ENCODE results near the gene DCUN1D2. TPM values are rescaled to one million over a fixed set of nuclear protein-coding genes. Genes with fewer than 3 reads are reported as not detected.

DCUN1D2 gene
- total and polyA plus RNA-seq, 9 donors: 9.7 to 31.4 (median 16.4) TPM

GRCh38 chr13:113468472-113469201 lies 21.9 kb downstream of the DCUN1D2 start:
- no peaks in the 10 kb centered on the region for H3K27me3 ChIP-seq
- H3K9me3 ChIP-seq: no peaks in the 10 kb centered on the region
- H3K4me1 ChIP-seq (ENCODE audit: insufficient read depth): no peaks in the 10 kb centered on the region
- intact Hi-C loops (cut with DNase I): no loop called here
- no peak overlapping the region for H3K27ac ChIP-seq
- no peak overlapping the region for H3K4me3 ChIP-seq
- no peak for DNase-seq
- no peaks in the 10 kb centered on the region for H3K36me3 ChIP-seq
- WGBS, 3 donors: 72 to 82% (median 77%) methylated on average over 22 of the region's 22 CpGs
- TF ChIP-seq EP300 (IDR thresholded peaks at IDR 0.05) (no peak), CTCF (IDR thresholded peaks at IDR 0.05) (no peak), POLR2A (IDR thresholded peaks at IDR 0.05) (no peak)

GRCh38 chr13:113468029-113468428 lies 22.5 kb downstream of the DCUN1D2 start:
- no peak overlapping the region for H3K4me3 ChIP-seq
- no peaks in the 10 kb centered on the region for H3K9me3 ChIP-seq
- intact Hi-C loops (cut with DNase I): no loop called here
- no peak overlapping the region for H3K27ac ChIP-seq
- no peak for DNase-seq
- H3K36me3 ChIP-seq: no peaks in the 10 kb centered on the region
- 88 to 96% (median 96%) methylated on average over 7 of the region's 7 CpGs for WGBS, 3 donors
- no peaks in the 10 kb centered on the region for H3K27me3 ChIP-seq
- no peak for TF ChIP-seq EP300 (IDR thresholded peaks at IDR 0.05)
- no peak for TF ChIP-seq POLR2A (IDR thresholded peaks at IDR 0.05)
- TF ChIP-seq CTCF (IDR thresholded peaks at IDR 0.05): no peak
- H3K4me1 ChIP-seq (ENCODE audit: insufficient read depth): no peaks in the 10 kb centered on the region

GRCh38 chr13:113466383-113466782 lies 24.1 kb downstream of the DCUN1D2 start:
- intact Hi-C loops (cut with DNase I): no loop called here
- no peaks in the 10 kb centered on the region for H3K27me3 ChIP-seq
- H3K4me3 ChIP-seq: no peak overlapping the region
- 43 to 55% (median 46%) methylated on average over 3 of the region's 3 CpGs for WGBS, 3 donors
- DNase-seq: no peak
- H3K36me3 ChIP-seq: no peaks in the 10 kb centered on the region
- no peak overlapping the region for H3K27ac ChIP-seq
- H3K9me3 ChIP-seq: no peaks in the 10 kb centered on the region
- no peak for TF ChIP-seq CTCF (IDR thresholded peaks at IDR 0.05)
- TF ChIP-seq POLR2A (IDR thresholded peaks at IDR 0.05): no peak
- no peak for TF ChIP-seq EP300 (IDR thresholded peaks at IDR 0.05)
- H3K4me1 ChIP-seq (ENCODE audit: insufficient read depth): no peaks in the 10 kb centered on the region

- Histone ChIP-seq H3K4me3 (no peak overlapping the region), H3K27me3 (no peaks in the 10 kb centered on the region), H3K9me3 (no peaks in the 10 kb centered on the region), H3K4me1 (ENCODE audit: insufficient read depth) (no peaks in the 10 kb centered on the region), H3K36me3 (no peaks in the 10 kb centered on the region), H3K27ac (no peak overlapping the region)
- TF ChIP-seq EP300 (IDR thresholded peaks at IDR 0.05): no peak
- TF ChIP-seq POLR2A (IDR thresholded peaks at IDR 0.05): no peak
- TF ChIP-seq CTCF (IDR thresholded peaks at IDR 0.05): no peak
- intact Hi-C loops (cut with DNase I): no loop called here
- no peak for DNase-seq
- WGBS, 3 donors: 54 to 67% (median 62%) methylated on average over 4 of the region's 4 CpGs
Measured at GRCh38 chr13:113465300-113465699, 25.2 kb downstream of the DCUN1D2 start.

Data from ovary (tissue), 9 donors.